CD4-positive, alpha-beta T cell treated with Interleukin-17A for 4 hours (primary cell): ENCODE data around the gene RBBP4.
"Not testable (repeated sequence)": the region's sequence is repeated elsewhere in the genome, so short reads cannot be mapped to it uniquely, and the experiment has no call there.

Experiments
- DNase-seq: peaks from one replicate; pipeline ENCODE4 v3.0.0-alpha.2; 2020; ENCODE audit warnings: mixed read lengths

RBBP4 gene

GRCh38 chr1:32695098-32695904 is 44.3 kb downstream of the RBBP4 start:
- no peak for DNase-seq

- DNase-seq, result no peak
Measured at GRCh38 chr1:32696041-32696440, 45.0 kb downstream of the RBBP4 start.

GRCh38 chr1:32696996-32697395 is 46.0 kb downstream of the RBBP4 start:
- not testable (repeated sequence) for DNase-seq

GRCh38 chr1:32701421-32701911 is 50.5 kb downstream of the RBBP4 start:
- no peak for DNase-seq

GRCh38 chr1:32701951-32702598 is 51.1 kb downstream of the RBBP4 start:
- DNase-seq, result no peak

GRCh38 chr1:32702599-32703478 is 51.8 kb downstream of the RBBP4 start, which contains the start of gene SYNC:
SYNC (minus strand) TSS chr1:32702770; CDS start chr1:32702660, 110 bp downstream.
- DNase-seq, result no peak

- DNase-seq, result no peak
Measured at GRCh38 chr1:32703479-32704291, 52.7 kb downstream of the RBBP4 start.

- DNase-seq, result no peak
Measured at GRCh38 chr1:32705516-32705915, 54.5 kb downstream of the RBBP4 start.

- no peak for DNase-seq
Measured at GRCh38 chr1:32706491-32706890, 55.5 kb downstream of the RBBP4 start.

GRCh38 chr1:32709075-32709474 is 58.1 kb downstream of the RBBP4 start:
- no peak for DNase-seq

GRCh38 chr1:32709476-32709875 is 58.5 kb downstream of the RBBP4 start:
- no peak for DNase-seq

- DNase-seq, result not testable (repeated sequence)
Measured at GRCh38 chr1:32711221-32711620, 60.2 kb downstream of the RBBP4 start.

GRCh38 chr1:32713081-32713480 is 62.1 kb downstream of the RBBP4 start:
- DNase-seq, result no peak

- no peak for DNase-seq
Measured at GRCh38 chr1:32714277-32714676, 63.3 kb downstream of the RBBP4 start.

- no peak for DNase-seq
Measured at GRCh38 chr1:32715901-32716311, 64.9 kb downstream of the RBBP4 start.

- DNase-seq, result peak; percentile 63
Measured at GRCh38 chr1:32716312-32717148, 65.5 kb downstream of the RBBP4 start.

GRCh38 chr1:32717503-32717902 is 66.5 kb downstream of the RBBP4 start:
- no peak for DNase-seq

GRCh38 chr1:32718036-32718435 is 67.0 kb downstream of the RBBP4 start:
- DNase-seq, result no peak

GRCh38 chr1:32718527-32718926 is 67.5 kb downstream of the RBBP4 start:
- DNase-seq, result no peak

- no peak for DNase-seq
Measured at GRCh38 chr1:32719681-32720275, 68.8 kb downstream of the RBBP4 start.
